GM23338 (cell line): ENCODE results near the gene KIF6. TPM values are rescaled to one million over a fixed set of nuclear protein-coding genes. Genes with fewer than 3 reads are reported as not detected.

Experiments used
- ATAC-seq: fragments of 200-7000 bp; cut with Tn5 transposase; 3 replicates; pipeline ENCODE4 v1.9.1; 2020
- DNase-seq: peaks from one replicate; pipeline ENCODE4 v3.0.0-alpha.2; 2015; ENCODE audit warnings: low spot score
- H2AFZ ChIP-seq: fragments of 200-600 bp; sonication (generic); 2 replicates; pipeline ENCODE4 v1.8.0; 2016; ENCODE audit warnings: antibody characterized with exemption, mild to moderate bottlenecking, moderate library complexity
- H3F3A ChIP-seq: fragments of 200-600 bp; sonication (generic); replicated peaks from 2 replicates; pipeline ENCODE4 v1.8.0; 2017; ENCODE audit warnings: antibody characterized with exemption, mixed run types, low read depth
- H3K27ac ChIP-seq: fragments of 200-600 bp; sonication (generic); 2 replicates; pipeline ENCODE4 v1.6.1; 2016; ENCODE audit warnings: low read depth
- H3K27me3 ChIP-seq: fragments of 200-600 bp; sonication (generic); 2 replicates; pipeline ENCODE4 v1.8.0; 2016; ENCODE audit warnings: mild to moderate bottlenecking, mixed run types, moderate library complexity; ENCODE audit not compliant: insufficient read depth
- H3K36me3 ChIP-seq: fragments of 200-600 bp; sonication (generic); 2 replicates; pipeline ENCODE4 v1.8.0; 2016; ENCODE audit warnings: mild to moderate bottlenecking; ENCODE audit not compliant: insufficient read depth
- H3K4me1 ChIP-seq: fragments of 200-600 bp; sonication (generic); 2 replicates; pipeline ENCODE4 v1.8.0; 2016; ENCODE audit warnings: mild to moderate bottlenecking, moderate library complexity; ENCODE audit not compliant: insufficient read depth
- H3K4me2 ChIP-seq: fragments of 200-600 bp; sonication (generic); 2 replicates; pipeline ENCODE4 v1.7.1; 2017; ENCODE audit warnings: mixed run types
- H3K4me3 ChIP-seq: fragments of 200-600 bp; sonication (generic); 2 replicates; pipeline ENCODE4 v1.6.1; 2016; ENCODE audit warnings: mixed run types
- H3K79me2 ChIP-seq: fragments of 200-600 bp; sonication (generic); replicated peaks from 2 replicates; pipeline ENCODE4 v1.8.0; 2017; ENCODE audit warnings: mild to moderate bottlenecking; ENCODE audit not compliant: insufficient read depth
- H3K9me2 ChIP-seq: fragments of 200-600 bp; sonication (generic); 2 replicates; pipeline ENCODE4 v1.8.0; 2017; ENCODE audit not compliant: insufficient read depth
- H4K20me1 ChIP-seq: fragments of 200-600 bp; sonication (generic); replicated peaks from 2 replicates; pipeline ENCODE4 v1.8.0; 2017; ENCODE audit warnings: mild to moderate bottlenecking; ENCODE audit not compliant: insufficient read depth
- H3K27ac Mint-ChIP-seq: 2 replicates; pipeline ENCODE4 v1.8.0; 2020; ENCODE audit warnings: inconsistent platforms, mild to moderate bottlenecking, moderate library complexity, mixed read lengths
- H3K27me3 Mint-ChIP-seq: 3 replicates; pipeline ENCODE4 v1.8.0; 2022; ENCODE audit warnings: low read depth, mild to moderate bottlenecking, moderate library complexity, mixed read lengths, inconsistent platforms; ENCODE audit not compliant: insufficient read depth, poor library complexity
- H3K36me3 Mint-ChIP-seq: 3 replicates; pipeline ENCODE4 v1.8.0; 2021; ENCODE audit warnings: low read depth, mild to moderate bottlenecking, inconsistent platforms, moderate library complexity, mixed read lengths
- H3K4me1 Mint-ChIP-seq: 3 replicates; pipeline ENCODE4 v1.8.0; 2020; ENCODE audit warnings: mild to moderate bottlenecking, inconsistent platforms, mixed read lengths
- H3K4me3 Mint-ChIP-seq: 3 replicates; pipeline ENCODE4 v1.8.0; 2021; ENCODE audit warnings: moderate library complexity, mild to moderate bottlenecking, inconsistent platforms, mixed read lengths
- H3K9me3 Mint-ChIP-seq: 3 replicates; pipeline ENCODE4 v1.8.0; 2020; ENCODE audit warnings: moderate library complexity, mild to moderate bottlenecking, inconsistent platforms, mixed read lengths
- CREB1 ChIP-seq: fragments of 250-450 bp; sonication (Bioruptor Pico); IDR thresholded peaks from 2 replicates; pipeline ENCODE4 v1.5.0; 2020; ENCODE audit warnings: low read depth, mild to moderate bottlenecking, moderate library complexity
- EZH2 ChIP-seq: fragments of 200-600 bp; sonication (generic); IDR thresholded peaks from one replicate; pipeline ENCODE4 v1.8.0; 2017; ENCODE audit warnings: antibody characterized with exemption, mild to moderate bottlenecking, low read depth; ENCODE audit not compliant: unreplicated experiment
- EZH2phosphoT487 ChIP-seq: fragments of 200-600 bp; sonication (generic); IDR thresholded peaks from one replicate; pipeline ENCODE4 v1.8.1; 2018; ENCODE audit warnings: antibody characterized with exemption; ENCODE audit not compliant: unreplicated experiment
- JUNB ChIP-seq: IDR thresholded peaks from one replicate; pipeline ENCODE4 v1.6.1; 2016; ENCODE audit warnings: antibody characterized with exemption; ENCODE audit not compliant: unreplicated experiment
- NANOG ChIP-seq: IDR thresholded peaks from 2 replicates; pipeline ENCODE4 v1.6.1; 2016; ENCODE audit warnings: antibody characterized with exemption, borderline replicate concordance
- POLR2AphosphoS5 ChIP-seq: IDR thresholded peaks from 2 replicates; pipeline ENCODE4 v1.6.1; 2016; ENCODE audit warnings: antibody characterized with exemption, low read depth
- STAT1 ChIP-seq: IDR thresholded peaks from one replicate; pipeline ENCODE4 v1.6.1; 2016; ENCODE audit warnings: antibody characterized with exemption; ENCODE audit not compliant: unreplicated experiment
- ZNF114 ChIP-seq: fragments of 250-450 bp; sonication (Bioruptor Pico); IDR thresholded peaks from 2 replicates; pipeline ENCODE4 v1.5.0; 2020; ENCODE audit warnings: mild to moderate bottlenecking, moderate library complexity
- ZNF331 ChIP-seq: fragments of 250-450 bp; sonication (Bioruptor Pico); IDR thresholded peaks from 2 replicates; pipeline ENCODE4 v1.5.0; 2020; ENCODE audit warnings: low read depth, mild to moderate bottlenecking, moderate library complexity
- polyA plus RNA-seq: library from polyadenylated mRNA; unstranded; fragments of >200 nt; fragmentation: Nextera tagmentation; extraction: Ambion mirVana; gene quantifications from 2 replicates; pipeline ENCODE4 v1.2.1, GENCODE V29; 2016
- total RNA-seq: library from RNA; depleted of rRNA; stranded (reverse); fragments of >200 nt; shearing (Covaris generic); gene quantifications from 2 replicates; pipeline ENCODE4 v1.2.3, GENCODE V29; 2014
- TF ChIP-seq, protein P1 (sequence below): fragments of 250-450 bp; sonication (Bioruptor Pico); IDR thresholded peaks from 2 replicates; pipeline ENCODE4 v1.5.0; 2020; ENCODE audit warnings: mild to moderate bottlenecking, moderate library complexity
- TF ChIP-seq, protein P2 (sequence below): IDR thresholded peaks from 2 replicates; pipeline ENCODE4 v1.6.1; 2016; ENCODE audit warnings: antibody characterized with exemption
- TF ChIP-seq, protein P3 (sequence below): IDR thresholded peaks from one replicate; pipeline ENCODE4 v1.6.1; 2018; ENCODE audit warnings: antibody characterized with exemption; ENCODE audit not compliant: unreplicated experiment
- TF ChIP-seq, protein P4 (sequence below), 2 experiments: fragments of 200-600 bp in 1 of 2; sonication (generic) in 1 of 2; conservative IDR thresholded peaks; 2 replicates each; pipeline versions ENCODE4 v1.5.1 to v1.6.1; 2016 to 2017; ENCODE audit warnings: antibody characterized with exemption in 2 of 2, low read depth in 2 of 2, mild to moderate bottlenecking in 2 of 2, moderate library complexity in 1 of 2

The KIF6 gene
- total and polyA plus RNA-seq, 2 experiments from 2014 or later = 0.87 to 1.7 TPM

DNA sequence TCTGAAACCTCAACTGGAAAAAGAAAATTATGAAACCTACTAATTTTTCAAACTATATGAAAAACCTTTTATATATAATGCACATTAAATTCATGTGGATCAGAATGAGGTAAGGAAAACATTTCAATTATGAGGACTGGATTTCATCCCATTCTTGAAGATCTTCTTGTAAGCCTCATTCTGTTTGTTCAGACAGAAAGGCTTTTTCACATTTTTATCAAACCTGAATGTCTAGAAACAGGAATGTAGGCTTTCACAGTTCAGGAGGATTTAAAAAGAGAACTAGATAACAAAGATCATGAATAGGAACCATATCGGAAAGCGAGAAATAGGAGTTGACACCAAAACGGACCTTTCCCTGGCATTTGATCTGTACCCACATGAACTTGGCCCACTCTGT, 210.2 kb downstream of the KIF6 start:
- H3K4me1 Mint-ChIP-seq = no peaks in the 10 kb centered on the region
- ATAC-seq (no peak), DNase-seq (no peak)
- no peak overlapping the region for H2AFZ ChIP-seq
- no peaks in the 10 kb centered on the region for H3F3A ChIP-seq
- no peaks in the 10 kb centered on the region for H3K79me2 ChIP-seq
- peaks cover 7% of the 10 kb centered on the region; the same call in 2 of the 3 replicates for H3K9me3 Mint-ChIP-seq
- TF ChIP-seq ZNF114 (CRISPR knock-in tag) = no peak
- no peak for TF ChIP-seq EZH2
- TF ChIP-seq, protein P1, sequence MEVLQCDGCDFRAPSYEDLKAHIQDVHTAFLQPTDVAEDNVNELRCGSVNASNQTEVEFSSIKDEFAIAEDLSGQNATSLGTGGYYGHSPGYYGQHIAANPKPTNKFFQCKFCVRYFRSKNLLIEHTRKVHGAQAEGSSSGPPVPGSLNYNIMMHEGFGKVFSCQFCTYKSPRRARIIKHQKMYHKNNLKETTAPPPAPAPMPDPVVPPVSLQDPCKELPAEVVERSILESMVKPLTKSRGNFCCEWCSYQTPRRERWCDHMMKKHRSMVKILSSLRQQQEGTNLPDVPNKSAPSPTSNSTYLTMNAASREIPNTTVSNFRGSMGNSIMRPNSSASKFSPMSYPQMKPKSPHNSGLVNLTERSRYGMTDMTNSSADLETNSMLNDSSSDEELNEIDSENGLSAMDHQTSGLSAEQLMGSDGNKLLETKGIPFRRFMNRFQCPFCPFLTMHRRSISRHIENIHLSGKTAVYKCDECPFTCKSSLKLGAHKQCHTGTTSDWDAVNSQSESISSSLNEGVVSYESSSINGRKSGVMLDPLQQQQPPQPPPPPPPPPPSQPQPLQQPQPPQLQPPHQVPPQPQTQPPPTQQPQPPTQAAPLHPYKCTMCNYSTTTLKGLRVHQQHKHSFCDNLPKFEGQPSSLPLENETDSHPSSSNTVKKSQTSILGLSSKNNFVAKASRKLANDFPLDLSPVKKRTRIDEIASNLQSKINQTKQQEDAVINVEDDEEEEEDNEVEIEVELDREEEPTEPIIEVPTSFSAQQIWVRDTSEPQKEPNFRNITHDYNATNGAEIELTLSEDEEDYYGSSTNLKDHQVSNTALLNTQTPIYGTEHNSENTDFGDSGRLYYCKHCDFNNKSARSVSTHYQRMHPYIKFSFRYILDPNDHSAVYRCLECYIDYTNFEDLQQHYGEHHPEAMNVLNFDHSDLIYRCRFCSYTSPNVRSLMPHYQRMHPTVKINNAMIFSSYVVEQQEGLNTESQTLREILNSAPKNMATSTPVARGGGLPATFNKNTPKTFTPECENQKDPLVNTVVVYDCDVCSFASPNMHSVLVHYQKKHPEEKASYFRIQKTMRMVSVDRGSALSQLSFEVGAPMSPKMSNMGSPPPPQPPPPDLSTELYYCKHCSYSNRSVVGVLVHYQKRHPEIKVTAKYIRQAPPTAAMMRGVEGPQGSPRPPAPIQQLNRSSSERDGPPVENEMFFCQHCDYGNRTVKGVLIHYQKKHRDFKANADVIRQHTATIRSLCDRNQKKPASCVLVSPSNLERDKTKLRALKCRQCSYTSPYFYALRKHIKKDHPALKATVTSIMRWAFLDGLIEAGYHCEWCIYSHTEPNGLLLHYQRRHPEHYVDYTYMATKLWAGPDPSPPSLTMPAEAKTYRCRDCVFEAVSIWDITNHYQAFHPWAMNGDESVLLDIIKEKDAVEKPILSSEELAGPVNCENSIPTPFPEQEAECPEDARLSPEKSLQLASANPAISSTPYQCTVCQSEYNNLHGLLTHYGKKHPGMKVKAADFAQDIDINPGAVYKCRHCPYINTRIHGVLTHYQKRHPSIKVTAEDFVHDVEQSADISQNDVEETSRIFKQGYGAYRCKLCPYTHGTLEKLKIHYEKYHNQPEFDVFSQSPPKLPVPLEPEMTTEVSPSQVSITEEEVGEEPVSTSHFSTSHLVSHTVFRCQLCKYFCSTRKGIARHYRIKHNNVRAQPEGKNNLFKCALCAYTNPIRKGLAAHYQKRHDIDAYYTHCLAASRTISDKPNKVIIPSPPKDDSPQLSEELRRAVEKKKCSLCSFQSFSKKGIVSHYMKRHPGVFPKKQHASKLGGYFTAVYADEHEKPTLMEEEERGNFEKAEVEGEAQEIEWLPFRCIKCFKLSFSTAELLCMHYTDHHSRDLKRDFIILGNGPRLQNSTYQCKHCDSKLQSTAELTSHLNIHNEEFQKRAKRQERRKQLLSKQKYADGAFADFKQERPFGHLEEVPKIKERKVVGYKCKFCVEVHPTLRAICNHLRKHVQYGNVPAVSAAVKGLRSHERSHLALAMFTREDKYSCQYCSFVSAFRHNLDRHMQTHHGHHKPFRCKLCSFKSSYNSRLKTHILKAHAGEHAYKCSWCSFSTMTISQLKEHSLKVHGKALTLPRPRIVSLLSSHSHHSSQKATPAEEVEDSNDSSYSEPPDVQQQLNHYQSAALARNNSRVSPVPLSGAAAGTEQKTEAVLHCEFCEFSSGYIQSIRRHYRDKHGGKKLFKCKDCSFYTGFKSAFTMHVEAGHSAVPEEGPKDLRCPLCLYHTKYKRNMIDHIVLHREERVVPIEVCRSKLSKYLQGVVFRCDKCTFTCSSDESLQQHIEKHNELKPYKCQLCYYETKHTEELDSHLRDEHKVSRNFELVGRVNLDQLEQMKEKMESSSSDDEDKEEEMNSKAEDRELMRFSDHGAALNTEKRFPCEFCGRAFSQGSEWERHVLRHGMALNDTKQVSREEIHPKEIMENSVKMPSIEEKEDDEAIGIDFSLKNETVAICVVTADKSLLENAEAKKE (CRISPR knock-in tag) = no peak
- TF ChIP-seq ZNF331 = no peak
- TF ChIP-seq CREB1 (CRISPR knock-in tag) = no peak
- TF ChIP-seq EZH2phosphoT487 = no peak
- TF ChIP-seq, protein P2, sequence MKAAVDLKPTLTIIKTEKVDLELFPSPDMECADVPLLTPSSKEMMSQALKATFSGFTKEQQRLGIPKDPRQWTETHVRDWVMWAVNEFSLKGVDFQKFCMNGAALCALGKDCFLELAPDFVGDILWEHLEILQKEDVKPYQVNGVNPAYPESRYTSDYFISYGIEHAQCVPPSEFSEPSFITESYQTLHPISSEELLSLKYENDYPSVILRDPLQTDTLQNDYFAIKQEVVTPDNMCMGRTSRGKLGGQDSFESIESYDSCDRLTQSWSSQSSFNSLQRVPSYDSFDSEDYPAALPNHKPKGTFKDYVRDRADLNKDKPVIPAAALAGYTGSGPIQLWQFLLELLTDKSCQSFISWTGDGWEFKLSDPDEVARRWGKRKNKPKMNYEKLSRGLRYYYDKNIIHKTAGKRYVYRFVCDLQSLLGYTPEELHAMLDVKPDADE = no peak
- no peak for TF ChIP-seq NANOG
- no peak for TF ChIP-seq POLR2AphosphoS5
- no peak for TF ChIP-seq STAT1
- TF ChIP-seq, protein P3, sequence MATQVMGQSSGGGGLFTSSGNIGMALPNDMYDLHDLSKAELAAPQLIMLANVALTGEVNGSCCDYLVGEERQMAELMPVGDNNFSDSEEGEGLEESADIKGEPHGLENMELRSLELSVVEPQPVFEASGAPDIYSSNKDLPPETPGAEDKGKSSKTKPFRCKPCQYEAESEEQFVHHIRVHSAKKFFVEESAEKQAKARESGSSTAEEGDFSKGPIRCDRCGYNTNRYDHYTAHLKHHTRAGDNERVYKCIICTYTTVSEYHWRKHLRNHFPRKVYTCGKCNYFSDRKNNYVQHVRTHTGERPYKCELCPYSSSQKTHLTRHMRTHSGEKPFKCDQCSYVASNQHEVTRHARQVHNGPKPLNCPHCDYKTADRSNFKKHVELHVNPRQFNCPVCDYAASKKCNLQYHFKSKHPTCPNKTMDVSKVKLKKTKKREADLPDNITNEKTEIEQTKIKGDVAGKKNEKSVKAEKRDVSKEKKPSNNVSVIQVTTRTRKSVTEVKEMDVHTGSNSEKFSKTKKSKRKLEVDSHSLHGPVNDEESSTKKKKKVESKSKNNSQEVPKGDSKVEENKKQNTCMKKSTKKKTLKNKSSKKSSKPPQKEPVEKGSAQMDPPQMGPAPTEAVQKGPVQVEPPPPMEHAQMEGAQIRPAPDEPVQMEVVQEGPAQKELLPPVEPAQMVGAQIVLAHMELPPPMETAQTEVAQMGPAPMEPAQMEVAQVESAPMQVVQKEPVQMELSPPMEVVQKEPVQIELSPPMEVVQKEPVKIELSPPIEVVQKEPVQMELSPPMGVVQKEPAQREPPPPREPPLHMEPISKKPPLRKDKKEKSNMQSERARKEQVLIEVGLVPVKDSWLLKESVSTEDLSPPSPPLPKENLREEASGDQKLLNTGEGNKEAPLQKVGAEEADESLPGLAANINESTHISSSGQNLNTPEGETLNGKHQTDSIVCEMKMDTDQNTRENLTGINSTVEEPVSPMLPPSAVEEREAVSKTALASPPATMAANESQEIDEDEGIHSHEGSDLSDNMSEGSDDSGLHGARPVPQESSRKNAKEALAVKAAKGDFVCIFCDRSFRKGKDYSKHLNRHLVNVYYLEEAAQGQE = no peak
- no peak for TF ChIP-seq JUNB
- TF ChIP-seq, protein P4, sequence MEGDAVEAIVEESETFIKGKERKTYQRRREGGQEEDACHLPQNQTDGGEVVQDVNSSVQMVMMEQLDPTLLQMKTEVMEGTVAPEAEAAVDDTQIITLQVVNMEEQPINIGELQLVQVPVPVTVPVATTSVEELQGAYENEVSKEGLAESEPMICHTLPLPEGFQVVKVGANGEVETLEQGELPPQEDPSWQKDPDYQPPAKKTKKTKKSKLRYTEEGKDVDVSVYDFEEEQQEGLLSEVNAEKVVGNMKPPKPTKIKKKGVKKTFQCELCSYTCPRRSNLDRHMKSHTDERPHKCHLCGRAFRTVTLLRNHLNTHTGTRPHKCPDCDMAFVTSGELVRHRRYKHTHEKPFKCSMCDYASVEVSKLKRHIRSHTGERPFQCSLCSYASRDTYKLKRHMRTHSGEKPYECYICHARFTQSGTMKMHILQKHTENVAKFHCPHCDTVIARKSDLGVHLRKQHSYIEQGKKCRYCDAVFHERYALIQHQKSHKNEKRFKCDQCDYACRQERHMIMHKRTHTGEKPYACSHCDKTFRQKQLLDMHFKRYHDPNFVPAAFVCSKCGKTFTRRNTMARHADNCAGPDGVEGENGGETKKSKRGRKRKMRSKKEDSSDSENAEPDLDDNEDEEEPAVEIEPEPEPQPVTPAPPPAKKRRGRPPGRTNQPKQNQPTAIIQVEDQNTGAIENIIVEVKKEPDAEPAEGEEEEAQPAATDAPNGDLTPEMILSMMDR (conservative IDR thresholded peaks at IDR 0.05; ENCODE audit: low read depth in 2 of 2) = no peak
- no peak overlapping the region for H3K4me3 Mint-ChIP-seq
- H3K27ac ChIP-seq = no peak overlapping the region
- 0 out of 2 replicates have a peak, but pooled peaks cover 3% of the 10 kb centered on the region for H3K9me2 ChIP-seq
- H3K4me1 ChIP-seq = no peaks in the 10 kb centered on the region
- H3K27ac Mint-ChIP-seq = no peak overlapping the region
- no peaks in the 10 kb centered on the region for H3K36me3 Mint-ChIP-seq
- peaks cover 2% of the 10 kb centered on the region for H3K27me3 Mint-ChIP-seq
- no peaks in the 10 kb centered on the region for H3K36me3 ChIP-seq
- H3K27me3 ChIP-seq = no peaks in the 10 kb centered on the region
- H3K4me3 ChIP-seq = no peak overlapping the region
- no peak overlapping the region for H3K4me2 ChIP-seq
- H4K20me1 ChIP-seq = no peaks in the 10 kb centered on the region
